GM23248 (cell line): Measurements from ENCODE around the gene PID1.

Experiments
- EZH2 ChIP-seq: fragments of 200-600 bp; sonication (generic); IDR thresholded peaks from 2 replicates; pipeline ENCODE4 v1.6.1; 2018; ENCODE audit warnings: antibody characterized with exemption, mild to moderate bottlenecking; ENCODE audit not compliant: insufficient read depth, poor library complexity, severe bottlenecking
- EZH2phosphoT487 ChIP-seq: fragments of 200-600 bp; sonication (generic); IDR thresholded peaks from 2 replicates; pipeline ENCODE4 v1.6.1; 2018; ENCODE audit warnings: antibody characterized with exemption, moderate library complexity, mild to moderate bottlenecking, low read depth; ENCODE audit not compliant: insufficient read depth

GRCh38 chr2:229099231-229099630 lies 171.9 kb downstream of the PID1 start:
- TF ChIP-seq EZH2phosphoT487 (no peak), EZH2 (no peak)
